ENCODE results near the gene PARD6G. TPM values are rescaled to one million over a fixed set of nuclear protein-coding genes. Genes with fewer than 3 reads are reported as not detected.
A peak's percentile ranks its signal among the peaks of the same experiment; 100 is the strongest.

Gene PARD6G
- total RNA-seq, 1 donor from 2014 or later: 28.3 TPM

DNA sequence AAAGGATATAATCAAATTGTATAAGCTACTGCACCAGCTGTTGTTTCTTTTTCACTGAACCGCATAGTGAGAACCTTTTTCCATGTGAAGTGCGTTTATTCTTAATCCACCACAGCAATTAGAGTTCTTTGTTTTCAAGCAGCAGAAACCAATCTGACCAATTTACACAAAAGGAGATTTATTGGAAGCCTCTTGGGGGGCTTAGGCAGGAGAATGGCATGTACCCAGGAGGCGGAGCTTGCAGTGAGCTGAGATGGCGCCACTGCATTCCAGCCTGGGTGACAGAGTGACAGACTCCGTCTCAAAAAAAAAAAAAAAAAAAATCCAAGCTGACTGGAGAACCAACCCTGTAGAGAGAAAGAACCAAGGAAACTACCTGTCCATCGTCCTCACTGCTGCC is 128.2 kb downstream of the PARD6G start:
- Mint-ChIP-seq H3K27me3 (ENCODE audit: low read depth) (no peaks in the 10 kb centered on the region), H3K9me3 (no peaks in the 10 kb centered on the region), H3K4me3 (no peak overlapping the region), H3K27ac (ENCODE audit: unreplicated experiment) (peak overlapping the region; percentile 57), H3K4me1 (peaks cover 31% of the 10 kb centered on the region), H3K36me3 (ENCODE audit: low read depth) (peaks cover 35% of the 10 kb centered on the region)
- TF ChIP-seq, protein P1, sequence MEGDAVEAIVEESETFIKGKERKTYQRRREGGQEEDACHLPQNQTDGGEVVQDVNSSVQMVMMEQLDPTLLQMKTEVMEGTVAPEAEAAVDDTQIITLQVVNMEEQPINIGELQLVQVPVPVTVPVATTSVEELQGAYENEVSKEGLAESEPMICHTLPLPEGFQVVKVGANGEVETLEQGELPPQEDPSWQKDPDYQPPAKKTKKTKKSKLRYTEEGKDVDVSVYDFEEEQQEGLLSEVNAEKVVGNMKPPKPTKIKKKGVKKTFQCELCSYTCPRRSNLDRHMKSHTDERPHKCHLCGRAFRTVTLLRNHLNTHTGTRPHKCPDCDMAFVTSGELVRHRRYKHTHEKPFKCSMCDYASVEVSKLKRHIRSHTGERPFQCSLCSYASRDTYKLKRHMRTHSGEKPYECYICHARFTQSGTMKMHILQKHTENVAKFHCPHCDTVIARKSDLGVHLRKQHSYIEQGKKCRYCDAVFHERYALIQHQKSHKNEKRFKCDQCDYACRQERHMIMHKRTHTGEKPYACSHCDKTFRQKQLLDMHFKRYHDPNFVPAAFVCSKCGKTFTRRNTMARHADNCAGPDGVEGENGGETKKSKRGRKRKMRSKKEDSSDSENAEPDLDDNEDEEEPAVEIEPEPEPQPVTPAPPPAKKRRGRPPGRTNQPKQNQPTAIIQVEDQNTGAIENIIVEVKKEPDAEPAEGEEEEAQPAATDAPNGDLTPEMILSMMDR (conservative IDR thresholded peaks at IDR 0.05): no peak
- DNase-seq (ENCODE audit: low read depth, low spot score): no peak

DNA sequence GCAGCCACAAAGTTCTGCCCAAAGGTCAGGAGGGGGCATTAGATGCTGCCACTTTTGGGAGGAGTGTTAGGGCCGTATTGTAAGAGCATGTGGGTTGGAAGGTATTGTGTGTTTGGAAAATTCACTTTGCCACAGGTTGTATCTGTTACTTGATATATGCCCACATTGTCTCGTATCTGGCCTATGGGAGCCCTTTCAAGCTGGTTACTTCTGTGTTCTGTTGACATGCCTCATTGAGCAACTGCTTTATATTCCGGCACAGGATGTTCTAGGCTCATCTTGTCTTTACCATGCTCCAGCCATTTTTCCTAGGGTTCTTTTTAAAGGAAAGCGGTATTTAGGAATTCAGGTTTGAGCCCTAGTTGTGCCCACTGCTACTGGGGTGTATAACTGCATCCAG is 132.3 kb downstream of the PARD6G start:
- Mint-ChIP-seq H3K27me3 (ENCODE audit: low read depth) (no peaks in the 10 kb centered on the region), H3K4me3 (no peak overlapping the region), H3K4me1 (peaks cover 49% of the 10 kb centered on the region), H3K36me3 (ENCODE audit: low read depth) (peaks cover 14% of the 10 kb centered on the region), H3K27ac (ENCODE audit: unreplicated experiment) (peak overlapping the region; percentile 38), H3K9me3 (no peaks in the 10 kb centered on the region)
- DNase-seq (ENCODE audit: low read depth, low spot score): no peak
- TF ChIP-seq, protein P1 (conservative IDR thresholded peaks at IDR 0.05): no peak

GRCh38 chr18:80112624-80113248 is 134.6 kb downstream of the PARD6G start:
- no peaks in the 10 kb centered on the region for H3K27me3 Mint-ChIP-seq (ENCODE audit: low read depth)
- DNase-seq (ENCODE audit: low read depth, low spot score): no peak
- H3K9me3 Mint-ChIP-seq: peaks cover 3% of the 10 kb centered on the region
- peaks cover 38% of the 10 kb centered on the region for H3K4me1 Mint-ChIP-seq
- peak overlapping the region; percentile 23 for H3K27ac Mint-ChIP-seq (ENCODE audit: unreplicated experiment)
- peak overlapping the region; percentile 79 for H3K4me3 Mint-ChIP-seq
- peaks cover 7% of the 10 kb centered on the region for H3K36me3 Mint-ChIP-seq (ENCODE audit: low read depth)
- TF ChIP-seq, protein P1 (conservative IDR thresholded peaks at IDR 0.05): no peak

GRCh38 chr18:80109676-80110078 is 137.6 kb downstream of the PARD6G start:
- H3K4me3 Mint-ChIP-seq: peak overlapping the region; percentile 92
- H3K9me3 Mint-ChIP-seq: peaks cover 3% of the 10 kb centered on the region
- peaks cover 32% of the 10 kb centered on the region for H3K4me1 Mint-ChIP-seq
- no peaks in the 10 kb centered on the region for H3K27me3 Mint-ChIP-seq (ENCODE audit: low read depth)
- TF ChIP-seq, protein P1 (conservative IDR thresholded peaks at IDR 0.05): no peak
- peak overlapping the region; percentile 77 for H3K27ac Mint-ChIP-seq (ENCODE audit: unreplicated experiment)
- DNase-seq (ENCODE audit: low read depth, low spot score): peak; percentile 36
- H3K36me3 Mint-ChIP-seq (ENCODE audit: low read depth): peaks cover 3% of the 10 kb centered on the region

DNA sequence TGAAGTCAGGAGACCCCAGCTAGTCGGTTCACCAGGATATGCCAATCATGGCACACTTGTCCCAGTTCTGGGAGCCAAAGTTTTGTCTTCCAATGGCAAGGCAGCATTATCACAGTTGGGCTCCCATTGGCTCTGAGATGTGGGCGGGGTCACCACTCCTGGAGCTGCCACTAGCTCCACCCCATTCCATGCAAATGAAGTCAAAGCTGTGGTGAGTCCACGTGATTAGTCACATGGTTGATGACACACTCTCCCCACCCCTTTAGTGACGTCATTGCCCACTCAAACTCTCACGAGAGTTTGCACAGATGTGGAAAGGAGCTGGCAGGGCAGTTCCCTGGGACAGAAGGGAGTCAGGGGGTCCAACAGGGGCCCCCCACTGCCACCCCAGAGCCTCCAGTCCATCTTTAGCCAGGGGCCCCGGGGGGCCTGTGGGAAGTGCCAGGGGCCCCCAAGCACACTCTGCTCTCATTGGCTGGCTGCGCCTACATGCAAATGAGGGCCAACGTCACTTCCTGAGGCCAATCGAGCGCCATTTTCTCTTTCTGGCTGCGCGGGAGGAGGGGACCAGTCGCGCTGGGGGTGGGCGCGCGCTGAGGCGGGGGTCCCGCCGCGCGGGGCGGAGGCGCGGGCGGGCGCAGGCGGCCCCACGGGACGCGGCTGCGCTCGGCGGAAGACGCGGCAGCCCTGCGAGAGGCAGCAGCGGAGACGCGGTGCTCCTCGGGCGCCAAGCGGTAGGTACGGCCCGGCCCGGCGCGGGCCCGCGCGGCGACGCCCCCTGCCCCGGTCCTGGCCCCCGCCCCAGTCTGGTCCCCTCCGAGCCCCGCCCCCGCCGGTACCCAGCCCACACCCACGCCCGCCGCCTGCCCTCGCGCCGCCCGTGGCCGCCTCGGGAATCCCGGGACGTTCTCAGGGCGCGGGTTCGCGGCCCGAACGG is 138.3 kb downstream of the PARD6G start, which contains the start of gene ADNP2:
Gene ADNP2 (plus strand): TSS at position 524 of the 937 bp plus-strand sequence. CDS start 8,281 bp downstream, outside the sequence.
- Mint-ChIP-seq H3K4me3 (peak within 1 kb of the TSS; percentile 92), H3K27ac (ENCODE audit: unreplicated experiment) (peak within 1 kb of the TSS; percentile 92), H3K9me3 (peaks cover 3% of the 10 kb centered on the region), H3K4me1 (peaks cover 35% of the 10 kb centered on the region), H3K27me3 (ENCODE audit: low read depth) (no peaks in the 10 kb centered on the region), H3K36me3 (ENCODE audit: low read depth) (peaks cover 3% of the 10 kb centered on the region)
- peak; percentile 72 for DNase-seq (ENCODE audit: low read depth, low spot score)
- TF ChIP-seq, protein P1 (conservative IDR thresholded peaks at IDR 0.05): no peak
